ENCODE results near the gene JUP. TPM values are rescaled to one million over a fixed set of nuclear protein-coding genes. Genes with fewer than 3 reads are reported as not detected.

JUP gene
- total and polyA plus RNA-seq, 10 of the 15 experiments (the other 5 are each of a cell fraction or from before 2014, with no cell fraction given), result 1.5 to 36.3 (median 11.6) TPM

DNA sequence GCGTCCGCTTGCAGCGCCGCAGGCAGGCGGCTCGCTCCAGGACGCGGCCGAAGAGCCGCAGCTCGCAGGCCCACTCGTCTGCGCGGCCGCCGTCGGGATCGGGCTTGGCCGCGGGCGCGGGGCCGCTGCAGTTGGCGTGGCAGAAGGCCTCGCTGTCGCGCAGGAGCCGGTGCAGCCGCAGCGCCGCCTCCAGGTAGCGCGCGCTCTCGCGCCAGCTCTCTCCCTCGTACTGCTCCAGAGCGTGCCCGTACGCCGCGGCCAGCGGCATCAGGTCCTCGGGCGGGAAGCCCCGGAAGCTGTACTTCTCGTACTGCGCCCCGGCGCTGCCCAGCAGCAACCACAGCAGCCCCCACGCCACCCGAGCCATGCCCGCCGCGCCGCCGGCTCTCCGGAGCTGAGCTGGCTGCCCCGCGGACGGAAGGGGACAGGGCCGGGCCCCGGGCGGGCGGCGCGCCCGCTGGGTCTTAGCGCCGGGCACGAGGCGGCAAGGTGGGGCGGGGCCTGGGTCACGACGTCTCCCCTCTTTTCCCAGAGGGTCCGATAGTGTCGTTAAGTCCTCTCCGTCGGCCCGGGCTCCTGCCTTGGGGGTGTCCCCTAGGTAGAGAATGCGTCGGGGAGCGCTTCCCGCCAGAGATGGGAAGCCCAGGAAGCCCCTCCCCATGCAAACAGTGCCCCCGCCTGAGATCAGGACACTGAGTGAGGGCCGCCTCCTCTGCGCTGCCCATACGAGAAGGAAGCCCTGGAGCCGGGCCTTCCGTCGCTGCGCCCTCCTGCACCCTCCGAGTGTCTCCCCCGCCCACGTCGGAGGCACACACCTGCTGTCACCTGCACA is 25.3 kb upstream of the JUP start, which contains the start of gene P3H4 (continued):
- TF ChIP-seq MLLT1 (IDR thresholded peaks at IDR 0.05) (no peak), NR2F1 (conservative IDR thresholded peaks at IDR 0.05) (peak; percentile 59; the same call in 1 of the 2 replicates), JUNB (IDR thresholded peaks at IDR 0.05) (no peak), DPF2 (IDR thresholded peaks at IDR 0.05) (peak; percentile 92), REST (IDR thresholded peaks at IDR 0.05; ENCODE audit: low read depth, low read length) (no peak), RAD51 (IDR thresholded peaks at IDR 0.05) (no peak), MYB (IDR thresholded peaks at IDR 0.05; ENCODE audit: borderline replicate concordance, low read depth, low read length) (no peak), NR2C2 (IDR thresholded peaks at IDR 0.05; ENCODE audit: borderline replicate concordance, control insufficient read depth, insufficient read length, low read depth) (no peak), CBX5 (IDR thresholded peaks at IDR 0.05; ENCODE audit: low read depth) (no peak), EGR1 (IDR thresholded peaks at IDR 0.05; ENCODE audit: borderline replicate concordance in 1 of 2, low read depth in 2 of 2, low read length in 2 of 2) (peak in 1 of 2 experiments; percentile 62; a peak in 1 of 3 replicates)
- TF ChIP-seq, protein P1, sequence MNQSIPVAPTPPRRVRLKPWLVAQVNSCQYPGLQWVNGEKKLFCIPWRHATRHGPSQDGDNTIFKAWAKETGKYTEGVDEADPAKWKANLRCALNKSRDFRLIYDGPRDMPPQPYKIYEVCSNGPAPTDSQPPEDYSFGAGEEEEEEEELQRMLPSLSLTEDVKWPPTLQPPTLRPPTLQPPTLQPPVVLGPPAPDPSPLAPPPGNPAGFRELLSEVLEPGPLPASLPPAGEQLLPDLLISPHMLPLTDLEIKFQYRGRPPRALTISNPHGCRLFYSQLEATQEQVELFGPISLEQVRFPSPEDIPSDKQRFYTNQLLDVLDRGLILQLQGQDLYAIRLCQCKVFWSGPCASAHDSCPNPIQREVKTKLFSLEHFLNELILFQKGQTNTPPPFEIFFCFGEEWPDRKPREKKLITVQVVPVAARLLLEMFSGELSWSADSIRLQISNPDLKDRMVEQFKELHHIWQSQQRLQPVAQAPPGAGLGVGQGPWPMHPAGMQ (IDR thresholded peaks at IDR 0.05; ENCODE audit: borderline replicate concordance), result no peak

Measured in GM12878 (cell line).